ENCODE results near the gene DSE. TPM values are rescaled to one million over a fixed set of nuclear protein-coding genes. Genes with fewer than 3 reads are reported as not detected.

The DSE gene
- polyA plus RNA-seq, 2 of the 4 experiments (the other 2 are of a cell fraction) = 20.2 to 22.7 TPM

- no peak overlapping the region for H3K27ac ChIP-seq
- no peak overlapping the region for H3K4me3 ChIP-seq
- 17% methylated on average over 1 of the region's 1 CpG for WGBS (ENCODE audit: missing lambda C conversion rate)
- no peaks in the 10 kb centered on the region for H3K9me3 ChIP-seq
- TF ChIP-seq ESRRA (IDR thresholded peaks at IDR 0.05; ENCODE audit: borderline replicate concordance, low read length) (no peak), ZNF302 (CRISPR knock-in tag; IDR thresholded peaks at IDR 0.05) (no peak), GATA3 (IDR thresholded peaks at IDR 0.05; ENCODE audit: borderline replicate concordance) (no peak), BCL3 (IDR thresholded peaks at IDR 0.05) (no peak), RFX5 (IDR thresholded peaks at IDR 0.05) (no peak), RNF2 (IDR thresholded peaks at IDR 0.05; ENCODE audit: borderline replicate concordance, low read depth) (no peak), FOXS1 (CRISPR knock-in tag; IDR thresholded peaks at IDR 0.05) (no peak), FOSB (CRISPR knock-in tag; IDR thresholded peaks at IDR 0.05) (no peak), CHD2 (IDR thresholded peaks at IDR 0.05; ENCODE audit: low read length, partially characterized antibody) (no peak), HOXB5 (CRISPR knock-in tag; IDR thresholded peaks at IDR 0.05) (no peak), HEYL (CRISPR knock-in tag; IDR thresholded peaks at IDR 0.05) (no peak), EHMT2 (IDR thresholded peaks at IDR 0.05; ENCODE audit: low read depth) (no peak), MAZ (IDR thresholded peaks at IDR 0.05; ENCODE audit: borderline replicate concordance, low read depth, low read length) (no peak), RCOR1 (IDR thresholded peaks at IDR 0.05; ENCODE audit: low read depth, low read length) (no peak), ZSCAN20 (CRISPR knock-in tag; IDR thresholded peaks at IDR 0.05) (no peak), MAFK (IDR thresholded peaks at IDR 0.05; ENCODE audit: partially characterized antibody) (no peak), POLR2A (IDR thresholded peaks at IDR 0.05; ENCODE audit: low read length) (no peak), HOXA7 (CRISPR knock-in tag; IDR thresholded peaks at IDR 0.05) (no peak)
- no peak for DNase-seq (ENCODE audit: low read depth in 1 of 2, low spot score in 1 of 2)
- H3K4me2 ChIP-seq = no peak overlapping the region
- no peak for FAIRE-seq
- ATAC-seq = no peak
- H3K4me1 ChIP-seq = no peaks in the 10 kb centered on the region
- CTCF ChIA-PET = no interaction called here
- POLR2A ChIA-PET = no interaction called here
Measured at GRCh38 chr6:116468293-116468692, 97.5 kb downstream of the DSE start.

- CTCF ChIA-PET = no interaction called here
- ATAC-seq = no peak
- no peaks in the 10 kb centered on the region for H3K4me1 ChIP-seq
Measured at GRCh38 chr6:116471531-116471930, 100.8 kb downstream of the DSE start.

GRCh38 chr6:116472706-116473105 is 102.0 kb downstream of the DSE start:
- WGBS (ENCODE audit: missing lambda C conversion rate) = 51% methylated on average over 2 of the region's 3 CpGs
- Histone ChIP-seq H3K4me1 (no peaks in the 10 kb centered on the region), H3K9me3 (no peaks in the 10 kb centered on the region), H3K4me3 (no peak overlapping the region), H3K27ac (no peak overlapping the region), H3K4me2 (no peak overlapping the region)
- FAIRE-seq = no peak
- no peak for ATAC-seq
- ChIA-PET POLR2A (no interaction called here), CTCF (no interaction called here)
- DNase-seq (ENCODE audit: low read depth in 1 of 2, low spot score in 1 of 2) = no peak
- TF ChIP-seq NFE2L2 (conservative IDR thresholded peaks at IDR 0.05; ENCODE audit: low read length) = no peak
- no peak for TF ChIP-seq PHF8 (IDR thresholded peaks at IDR 0.05; ENCODE audit: borderline replicate concordance, low read depth)
- no peak for TF ChIP-seq RFX5 (IDR thresholded peaks at IDR 0.05)
- TF ChIP-seq RCOR1 (IDR thresholded peaks at IDR 0.05; ENCODE audit: low read depth, low read length) = no peak
- TF ChIP-seq POLR2A (IDR thresholded peaks at IDR 0.05; ENCODE audit: low read length) = no peak
- TF ChIP-seq REST (IDR thresholded peaks at IDR 0.05) = no peak
- TF ChIP-seq HES2 (IDR thresholded peaks at IDR 0.05) = no peak
- TF ChIP-seq EP300 (IDR thresholded peaks at IDR 0.05) = no peak

More at GRCh38 chr6:116471531-116471930, 100.8 kb downstream of the DSE start:
- H3K4me3 ChIP-seq = no peak overlapping the region
- POLR2A ChIA-PET = no interaction called here
- DNase-seq (ENCODE audit: low read depth in 1 of 2, low spot score in 1 of 2) (no peak), FAIRE-seq (no peak)
- TF ChIP-seq NFE2L2 (conservative IDR thresholded peaks at IDR 0.05; ENCODE audit: low read length) (no peak), FOXS1 (CRISPR knock-in tag; IDR thresholded peaks at IDR 0.05) (no peak), EHF (CRISPR knock-in tag; IDR thresholded peaks at IDR 0.05) (no peak), TFCP2L1 (CRISPR knock-in tag; IDR thresholded peaks at IDR 0.05) (no peak), MAFK (IDR thresholded peaks at IDR 0.05; ENCODE audit: partially characterized antibody) (no peak), HMGXB4 (CRISPR knock-in tag; IDR thresholded peaks at IDR 0.05; ENCODE audit: borderline replicate concordance) (no peak), SMC3 (IDR thresholded peaks at IDR 0.05) (no peak), CHD4 (IDR thresholded peaks at IDR 0.05; ENCODE audit: borderline replicate concordance) (no peak), RFX5 (IDR thresholded peaks at IDR 0.05) (no peak)
- 95% methylated on average over 1 of the region's 1 CpG for WGBS (ENCODE audit: missing lambda C conversion rate)
- H3K27ac ChIP-seq = no peak overlapping the region
- H3K9me3 ChIP-seq = no peaks in the 10 kb centered on the region
- no peak overlapping the region for H3K4me2 ChIP-seq
